Osteocyte (in vitro differentiated cells): ENCODE data around the gene ECI2. TPM values are rescaled to one million over a fixed set of nuclear protein-coding genes. Genes with fewer than 3 reads are reported as not detected.

Experiments
- DNase-seq: peaks from one replicate; pipeline ENCODE4 v3.0.0; 2021; ENCODE audit warnings: mixed read lengths; ENCODE audit not compliant: unreplicated experiment; ENCODE audit errors: extremely low spot score
- H3K27ac Mint-ChIP-seq: one replicate; pipeline ENCODE4 v1.8.0; 2021; ENCODE audit warnings: mild to moderate bottlenecking, mixed read lengths; ENCODE audit not compliant: unreplicated experiment
- H3K27me3 Mint-ChIP-seq: one replicate; pipeline ENCODE4 v1.8.0; 2021; ENCODE audit warnings: mixed read lengths; ENCODE audit not compliant: unreplicated experiment
- H3K36me3 Mint-ChIP-seq: one replicate; pipeline ENCODE4 v1.8.0; 2021; ENCODE audit warnings: mixed read lengths; ENCODE audit not compliant: unreplicated experiment
- H3K4me1 Mint-ChIP-seq: one replicate; pipeline ENCODE4 v1.8.0; 2021; ENCODE audit warnings: mixed read lengths; ENCODE audit not compliant: unreplicated experiment
- H3K4me3 Mint-ChIP-seq: one replicate; pipeline ENCODE4 v1.8.0; 2021; ENCODE audit warnings: mild to moderate bottlenecking, moderate library complexity, mixed read lengths; ENCODE audit not compliant: unreplicated experiment
- H3K9me3 Mint-ChIP-seq: one replicate; pipeline ENCODE4 v1.8.0; 2021; ENCODE audit warnings: mixed read lengths; ENCODE audit not compliant: unreplicated experiment
- CTCF ChIP-seq: fragments of 200-600 bp; sonication (generic); IDR thresholded peaks from 2 replicates; pipeline ENCODE4 v1.5.0; 2021; ENCODE audit warnings: antibody characterized with exemption, mild to moderate bottlenecking, moderate library complexity
- total RNA-seq: library from RNA; stranded (reverse); gene quantifications from 2 replicates; pipeline ENCODE4 v1.2.1, GENCODE V29; 2021

ECI2 gene
- total RNA-seq, 1 donor from 2014 or later = 37.8 TPM

DNA sequence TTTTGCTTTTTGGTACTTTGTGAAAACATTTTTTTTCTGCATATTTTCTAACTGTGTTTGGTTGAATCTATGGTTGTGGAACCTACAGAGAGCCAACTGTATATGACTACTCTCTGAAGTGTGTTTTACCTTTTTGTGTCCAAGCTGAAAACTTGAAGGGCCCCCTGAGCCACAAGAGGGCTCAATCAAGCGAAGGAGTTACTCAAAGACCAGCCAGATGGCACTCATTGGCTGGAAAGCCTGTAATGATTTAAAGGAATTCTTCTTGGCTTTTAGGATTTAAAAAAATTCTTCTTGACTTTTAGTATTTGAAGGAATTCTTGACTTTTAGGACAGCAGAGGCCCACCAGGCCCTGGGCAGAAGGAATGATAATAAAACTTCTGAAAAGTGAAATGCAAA is 27.0 kb upstream of the ECI2 start:
- H3K4me3 Mint-ChIP-seq = no peak overlapping the region
- H3K9me3 Mint-ChIP-seq = no peaks in the 10 kb centered on the region
- no peaks in the 10 kb centered on the region for H3K4me1 Mint-ChIP-seq
- TF ChIP-seq CTCF = no peak
- H3K27ac Mint-ChIP-seq = no peak overlapping the region
- H3K36me3 Mint-ChIP-seq = no peaks in the 10 kb centered on the region
- DNase-seq = no peak
- H3K27me3 Mint-ChIP-seq = no peaks in the 10 kb centered on the region

DNA sequence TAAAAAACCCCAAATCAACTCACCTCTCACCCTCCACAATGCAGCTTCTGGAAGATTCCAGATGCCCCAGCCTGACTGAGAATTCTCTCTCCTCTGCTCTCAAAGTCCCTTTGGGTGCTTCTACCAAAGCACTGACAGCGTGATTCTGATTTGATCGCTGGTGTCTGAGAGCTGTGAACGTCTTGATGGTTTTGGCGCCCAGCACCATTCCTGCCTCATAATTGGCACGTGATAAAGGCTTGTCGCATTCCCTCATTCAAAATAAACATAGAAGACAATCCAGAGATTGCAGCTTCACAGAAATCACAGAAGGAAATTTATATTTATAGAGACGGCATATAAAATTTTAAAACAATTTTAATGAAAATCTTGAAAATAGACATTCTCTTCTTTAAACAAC is 24.1 kb upstream of the ECI2 start:
- no peak overlapping the region for H3K27ac Mint-ChIP-seq
- H3K36me3 Mint-ChIP-seq = no peaks in the 10 kb centered on the region
- no peaks in the 10 kb centered on the region for H3K4me1 Mint-ChIP-seq
- no peaks in the 10 kb centered on the region for H3K27me3 Mint-ChIP-seq
- no peak overlapping the region for H3K4me3 Mint-ChIP-seq
- no peak for TF ChIP-seq CTCF
- DNase-seq = no peak
- H3K9me3 Mint-ChIP-seq = no peaks in the 10 kb centered on the region

- Mint-ChIP-seq H3K4me3 (no peak overlapping the region), H3K36me3 (no peaks in the 10 kb centered on the region), H3K27ac (no peak overlapping the region), H3K9me3 (no peaks in the 10 kb centered on the region), H3K4me1 (no peaks in the 10 kb centered on the region), H3K27me3 (peaks cover under 1% of the 10 kb centered on the region)
- no peak for TF ChIP-seq CTCF
- no peak for DNase-seq
Observed at GRCh38 chr6:4157506-4157905, 22.1 kb upstream of the ECI2 start.

DNA sequence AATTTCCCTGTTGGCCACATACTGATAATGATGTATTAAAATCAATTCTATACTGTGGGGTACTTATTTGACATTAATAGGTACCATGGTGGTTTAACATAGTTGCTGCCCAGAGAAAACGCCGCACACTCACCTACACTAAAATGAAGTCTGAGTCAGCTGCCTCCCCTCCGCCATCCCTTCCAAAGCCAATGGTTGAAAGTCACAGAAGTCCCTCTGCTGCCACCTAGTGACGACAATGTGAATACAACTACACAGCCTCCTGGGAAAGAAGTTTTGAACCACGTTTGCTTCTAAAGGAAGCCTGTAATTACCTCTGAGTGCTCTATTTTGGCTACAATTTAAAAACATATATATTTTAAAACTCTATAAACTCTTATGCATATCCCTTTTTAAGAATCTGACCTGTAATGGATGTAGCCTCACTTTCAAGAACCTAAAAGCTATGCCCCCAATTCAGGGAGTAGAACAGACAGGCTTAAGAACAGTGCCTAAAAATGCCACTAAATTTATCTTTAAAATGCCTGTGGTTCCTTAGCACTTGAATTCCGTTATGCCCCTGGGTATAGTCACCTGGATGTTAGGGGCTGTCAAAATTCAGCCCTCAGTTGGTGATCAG is 20.6 kb upstream of the ECI2 start:
- Mint-ChIP-seq H3K27ac (no peak overlapping the region), H3K36me3 (peaks cover 1% of the 10 kb centered on the region), H3K9me3 (peaks cover 6% of the 10 kb centered on the region), H3K27me3 (peaks cover 3% of the 10 kb centered on the region), H3K4me3 (no peak overlapping the region), H3K4me1 (no peaks in the 10 kb centered on the region)
- DNase-seq = peak; percentile 88
- TF ChIP-seq CTCF = peak; percentile 90

- Mint-ChIP-seq H3K27me3 (peaks cover 9% of the 10 kb centered on the region), H3K4me1 (no peaks in the 10 kb centered on the region), H3K27ac (no peak overlapping the region), H3K36me3 (peaks cover 1% of the 10 kb centered on the region), H3K4me3 (no peak overlapping the region), H3K9me3 (peaks cover 14% of the 10 kb centered on the region)
- TF ChIP-seq CTCF = no peak
- DNase-seq = no peak
Observed at GRCh38 chr6:4153514-4153985, 18.2 kb upstream of the ECI2 start.
